Activated T-cell treated with anti-CD3 and anti-CD28 coated beads, Interleukin-2, amount 50 U/mL, for 4 hours (primary cell): ENCODE results near the gene DCHS2. TPM values are rescaled to one million over a fixed set of nuclear protein-coding genes. Genes with fewer than 3 reads are reported as not detected.

ENCODE experiments used
- ATAC-seq, 2 donors: fragments of 200-7000 bp; cut with Tn5 transposase; one replicate each; pipeline ENCODE4 v1.10.0; 2021
- DNase-seq: peaks from one replicate; pipeline ENCODE4 v3.0.0-alpha.2; 2020
- H3K27me3 Mint-ChIP-seq: one replicate; pipeline ENCODE4 v1.8.0; 2021; ENCODE audit warnings: low read depth, mixed read lengths
- H3K36me3 Mint-ChIP-seq: one replicate; pipeline ENCODE4 v1.8.0; 2022; ENCODE audit warnings: mixed read lengths; ENCODE audit not compliant: insufficient read depth
- H3K4me1 Mint-ChIP-seq: one replicate; pipeline ENCODE4 v1.8.0; 2021; ENCODE audit warnings: low read depth, mixed read lengths
- H3K4me3 Mint-ChIP-seq: one replicate; pipeline ENCODE4 v1.8.0; 2021; ENCODE audit warnings: mild to moderate bottlenecking, moderate library complexity, mixed read lengths
- H3K9me3 Mint-ChIP-seq: one replicate; pipeline ENCODE4 v1.8.0; 2021; ENCODE audit warnings: mixed read lengths
- total RNA-seq, 3 donors: library from RNA; stranded (reverse); gene quantifications; one replicate each; pipeline ENCODE4 v1.2.1, GENCODE V29; 2021

Gene DCHS2
- total RNA-seq, 3 donors from 2014 or later, result under 0.01 TPM; not detected in 2

GRCh38 chr4:154444958-154445357 lies 46.6 kb downstream of the DCHS2 start:
- ATAC-seq (no peak), DNase-seq (no peak)
- Mint-ChIP-seq H3K4me3 (no peak overlapping the region), H3K27me3 (peaks cover 4% of the 10 kb centered on the region), H3K9me3 (no peaks in the 10 kb centered on the region), H3K4me1 (no peaks in the 10 kb centered on the region), H3K36me3 (no peaks in the 10 kb centered on the region)

- ATAC-seq (no peak), DNase-seq (no peak)
- H3K4me1 Mint-ChIP-seq, result no peaks in the 10 kb centered on the region
- no peak overlapping the region for H3K4me3 Mint-ChIP-seq
- H3K36me3 Mint-ChIP-seq, result no peaks in the 10 kb centered on the region
- peaks cover 6% of the 10 kb centered on the region for H3K27me3 Mint-ChIP-seq
- H3K9me3 Mint-ChIP-seq, result no peaks in the 10 kb centered on the region
Observed at GRCh38 chr4:154441982-154442381, 49.6 kb downstream of the DCHS2 start.

- no peak overlapping the region for H3K4me3 Mint-ChIP-seq
- no peaks in the 10 kb centered on the region for H3K36me3 Mint-ChIP-seq
- DNase-seq (no peak), ATAC-seq (no peak)
- no peaks in the 10 kb centered on the region for H3K4me1 Mint-ChIP-seq
- H3K9me3 Mint-ChIP-seq, result no peaks in the 10 kb centered on the region
- peaks cover 6% of the 10 kb centered on the region for H3K27me3 Mint-ChIP-seq
Observed at GRCh38 chr4:154441124-154441523, 50.5 kb downstream of the DCHS2 start.

- no peak for DNase-seq
- H3K9me3 Mint-ChIP-seq, result no peaks in the 10 kb centered on the region
- no peak for ATAC-seq
- H3K27me3 Mint-ChIP-seq, result peaks cover 6% of the 10 kb centered on the region
- H3K36me3 Mint-ChIP-seq, result no peaks in the 10 kb centered on the region
- no peak overlapping the region for H3K4me3 Mint-ChIP-seq
- no peaks in the 10 kb centered on the region for H3K4me1 Mint-ChIP-seq
Observed at GRCh38 chr4:154439224-154439623, 52.4 kb downstream of the DCHS2 start.

- no peaks in the 10 kb centered on the region for H3K36me3 Mint-ChIP-seq
- no peaks in the 10 kb centered on the region for H3K9me3 Mint-ChIP-seq
- H3K4me1 Mint-ChIP-seq, result no peaks in the 10 kb centered on the region
- peaks cover 8% of the 10 kb centered on the region for H3K27me3 Mint-ChIP-seq
- H3K4me3 Mint-ChIP-seq, result no peak overlapping the region
- ATAC-seq, result no peak
- DNase-seq, result no peak
Observed at GRCh38 chr4:154435895-154436294, 55.7 kb downstream of the DCHS2 start.

GRCh38 chr4:154433543-154433942 lies 58.1 kb downstream of the DCHS2 start:
- H3K4me1 Mint-ChIP-seq, result no peaks in the 10 kb centered on the region
- no peaks in the 10 kb centered on the region for H3K9me3 Mint-ChIP-seq
- H3K4me3 Mint-ChIP-seq, result no peak overlapping the region
- H3K27me3 Mint-ChIP-seq, result peaks cover 8% of the 10 kb centered on the region
- no peaks in the 10 kb centered on the region for H3K36me3 Mint-ChIP-seq
- DNase-seq (no peak), ATAC-seq (no peak)

- Mint-ChIP-seq H3K4me3 (no peak overlapping the region), H3K9me3 (no peaks in the 10 kb centered on the region), H3K36me3 (no peaks in the 10 kb centered on the region), H3K27me3 (peaks cover 6% of the 10 kb centered on the region), H3K4me1 (no peaks in the 10 kb centered on the region)
- ATAC-seq (no peak), DNase-seq (no peak)
Observed at GRCh38 chr4:154429176-154429575, 62.4 kb downstream of the DCHS2 start.

- Mint-ChIP-seq H3K36me3 (no peaks in the 10 kb centered on the region), H3K27me3 (peaks cover 7% of the 10 kb centered on the region), H3K9me3 (no peaks in the 10 kb centered on the region), H3K4me3 (no peak overlapping the region), H3K4me1 (no peaks in the 10 kb centered on the region)
- ATAC-seq (no peak), DNase-seq (no peak)
Observed at GRCh38 chr4:154427149-154427548, 64.5 kb downstream of the DCHS2 start.

GRCh38 chr4:154425514-154425913 lies 66.1 kb downstream of the DCHS2 start:
- ATAC-seq, result no peak
- H3K27me3 Mint-ChIP-seq, result peaks cover 12% of the 10 kb centered on the region
- H3K4me1 Mint-ChIP-seq, result no peaks in the 10 kb centered on the region
- H3K36me3 Mint-ChIP-seq, result no peaks in the 10 kb centered on the region
- no peak for DNase-seq
- H3K4me3 Mint-ChIP-seq, result no peak overlapping the region
- H3K9me3 Mint-ChIP-seq, result no peaks in the 10 kb centered on the region

GRCh38 chr4:154424810-154425484 lies 66.7 kb downstream of the DCHS2 start:
- H3K4me3 Mint-ChIP-seq, result no peak overlapping the region
- no peak for ATAC-seq
- no peaks in the 10 kb centered on the region for H3K9me3 Mint-ChIP-seq

GRCh38 chr4:154422152-154422551 lies 69.4 kb downstream of the DCHS2 start:
- DNase-seq (no peak), ATAC-seq (no peak)
- H3K27me3 Mint-ChIP-seq, result peaks cover 15% of the 10 kb centered on the region
- no peaks in the 10 kb centered on the region for H3K36me3 Mint-ChIP-seq
- no peaks in the 10 kb centered on the region for H3K4me1 Mint-ChIP-seq
- H3K9me3 Mint-ChIP-seq, result no peaks in the 10 kb centered on the region
- no peak overlapping the region for H3K4me3 Mint-ChIP-seq

More at GRCh38 chr4:154424810-154425484, 66.7 kb downstream of the DCHS2 start:
- no peaks in the 10 kb centered on the region for H3K4me1 Mint-ChIP-seq
- H3K27me3 Mint-ChIP-seq, result peaks cover 12% of the 10 kb centered on the region
- H3K36me3 Mint-ChIP-seq, result no peaks in the 10 kb centered on the region
- DNase-seq, result no peak

GRCh38 chr4:154421618-154422017 lies 70.0 kb downstream of the DCHS2 start:
- no peak overlapping the region for H3K4me3 Mint-ChIP-seq
- H3K4me1 Mint-ChIP-seq, result peaks cover 3% of the 10 kb centered on the region
- H3K36me3 Mint-ChIP-seq, result no peaks in the 10 kb centered on the region
- ATAC-seq (no peak), DNase-seq (no peak)
- no peaks in the 10 kb centered on the region for H3K9me3 Mint-ChIP-seq
- H3K27me3 Mint-ChIP-seq, result peaks cover 20% of the 10 kb centered on the region

GRCh38 chr4:154417373-154417673 lies 74.3 kb downstream of the DCHS2 start:
- no peak for DNase-seq
- Mint-ChIP-seq H3K36me3 (no peaks in the 10 kb centered on the region), H3K4me3 (no peak overlapping the region), H3K9me3 (no peaks in the 10 kb centered on the region), H3K27me3 (peaks cover 30% of the 10 kb centered on the region), H3K4me1 (peaks cover 14% of the 10 kb centered on the region)
- no peak for ATAC-seq

GRCh38 chr4:154416190-154416547 lies 75.4 kb downstream of the DCHS2 start:
- DNase-seq, result no peak
- peaks cover 14% of the 10 kb centered on the region for H3K4me1 Mint-ChIP-seq
- peak overlapping the region; percentile 44 for H3K4me3 Mint-ChIP-seq
- no peaks in the 10 kb centered on the region for H3K36me3 Mint-ChIP-seq
- ATAC-seq, result no peak
- H3K27me3 Mint-ChIP-seq, result peaks cover 28% of the 10 kb centered on the region
- no peaks in the 10 kb centered on the region for H3K9me3 Mint-ChIP-seq

GRCh38 chr4:154415313-154415712 lies 76.3 kb downstream of the DCHS2 start:
- H3K36me3 Mint-ChIP-seq, result no peaks in the 10 kb centered on the region
- peaks cover 32% of the 10 kb centered on the region for H3K27me3 Mint-ChIP-seq
- peaks cover 14% of the 10 kb centered on the region for H3K4me1 Mint-ChIP-seq
- no peak overlapping the region for H3K4me3 Mint-ChIP-seq
- ATAC-seq (no peak), DNase-seq (no peak)
- peaks cover 5% of the 10 kb centered on the region for H3K9me3 Mint-ChIP-seq

- ATAC-seq (no peak), DNase-seq (no peak)
- no peak overlapping the region for H3K4me3 Mint-ChIP-seq
- peaks cover 14% of the 10 kb centered on the region for H3K4me1 Mint-ChIP-seq
- no peaks in the 10 kb centered on the region for H3K36me3 Mint-ChIP-seq
- peaks cover 5% of the 10 kb centered on the region for H3K9me3 Mint-ChIP-seq
- peaks cover 32% of the 10 kb centered on the region for H3K27me3 Mint-ChIP-seq
Observed at GRCh38 chr4:154414796-154415195, 76.8 kb downstream of the DCHS2 start.
